DMS53 (cell line): Measurements from ENCODE around the gene SCIMP.
"Not testable (repeated sequence)": the region's sequence is repeated elsewhere in the genome, so short reads cannot be mapped to it uniquely, and the experiment has no call there.

Source experiments
- DNase-seq: peaks from one replicate; lab custom pipeline; 2025; lab: John Stamatoyannopoulos, UW

SCIMP gene

GRCh38 chr17:5237541-5238016 is 2.9 kb upstream of the SCIMP start:
- peak; percentile 95 for DNase-seq

GRCh38 chr17:5236938-5237540 is 2.4 kb upstream of the SCIMP start:
- DNase-seq: no peak

GRCh38 chr17:5233492-5233891 is 1.2 kb downstream of the SCIMP start:
- not testable (repeated sequence) for DNase-seq

DNA sequence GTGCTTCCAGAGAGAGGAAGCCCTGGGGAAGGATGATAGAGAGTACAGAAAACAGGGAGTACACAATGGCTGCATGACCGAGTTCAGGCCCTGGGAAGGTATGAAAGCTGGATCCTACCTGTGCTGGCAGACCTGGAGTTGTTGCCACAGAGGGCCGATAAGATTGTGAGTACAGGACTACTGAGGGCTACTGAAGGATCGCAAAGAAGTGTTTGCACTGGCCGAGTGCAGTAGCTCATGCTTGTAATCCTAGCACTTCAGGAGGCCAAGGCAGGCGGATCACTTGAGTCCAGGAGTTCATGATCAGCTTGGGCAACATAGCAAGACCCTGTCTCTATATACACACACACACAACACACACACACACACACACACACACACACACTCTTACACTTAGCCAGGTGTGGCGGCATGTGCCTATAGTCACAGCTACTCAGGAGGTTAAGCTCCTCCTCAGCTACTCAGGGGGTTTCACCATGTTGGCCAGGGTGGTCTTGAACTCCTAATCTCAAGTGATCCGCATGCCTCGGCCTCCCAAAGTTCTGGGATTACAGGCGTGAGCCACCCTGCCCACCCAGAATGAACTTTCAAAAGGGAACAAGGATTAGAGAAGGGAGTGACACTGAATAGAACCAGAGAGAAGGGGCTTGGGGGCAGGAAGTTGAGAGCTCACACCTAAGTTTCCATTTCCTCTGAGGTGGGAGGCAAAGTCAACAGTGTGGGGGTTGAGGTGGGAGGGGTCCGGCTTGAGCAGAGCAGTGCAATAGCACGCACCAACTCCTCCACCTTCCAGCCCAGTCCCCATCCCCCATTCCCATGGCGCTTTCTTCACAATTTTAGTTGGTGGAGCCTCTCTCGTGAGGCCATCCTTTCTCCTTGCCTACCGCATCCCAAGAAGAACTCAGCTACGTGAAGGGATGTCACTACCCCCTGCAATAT is 7.5 kb downstream of the SCIMP start:
- peak; percentile 26 for DNase-seq

- DNase-seq: no peak
Observed at GRCh38 chr17:5225668-5226457, 8.8 kb downstream of the SCIMP start.

DNA sequence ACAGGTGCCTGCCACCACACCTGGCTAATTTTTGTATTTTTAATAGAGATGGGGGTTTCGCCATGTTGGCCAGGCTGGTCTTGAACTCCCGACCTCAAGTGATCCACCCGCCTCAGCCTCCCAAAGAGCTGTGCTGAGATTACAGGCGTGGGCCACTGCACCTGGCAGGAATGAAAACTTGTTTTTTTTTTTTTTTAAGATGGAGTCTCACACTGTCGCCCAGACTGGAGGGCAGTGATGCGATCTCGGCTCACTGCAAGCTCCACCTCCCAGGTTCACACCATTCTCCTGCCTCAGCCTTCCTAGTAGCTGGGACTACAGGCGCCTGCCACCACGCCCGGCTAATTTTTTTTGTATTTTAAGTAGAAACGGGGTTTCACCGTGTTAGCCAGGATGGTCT is 12.7 kb downstream of the SCIMP start:
- DNase-seq: not testable (repeated sequence)

DNA sequence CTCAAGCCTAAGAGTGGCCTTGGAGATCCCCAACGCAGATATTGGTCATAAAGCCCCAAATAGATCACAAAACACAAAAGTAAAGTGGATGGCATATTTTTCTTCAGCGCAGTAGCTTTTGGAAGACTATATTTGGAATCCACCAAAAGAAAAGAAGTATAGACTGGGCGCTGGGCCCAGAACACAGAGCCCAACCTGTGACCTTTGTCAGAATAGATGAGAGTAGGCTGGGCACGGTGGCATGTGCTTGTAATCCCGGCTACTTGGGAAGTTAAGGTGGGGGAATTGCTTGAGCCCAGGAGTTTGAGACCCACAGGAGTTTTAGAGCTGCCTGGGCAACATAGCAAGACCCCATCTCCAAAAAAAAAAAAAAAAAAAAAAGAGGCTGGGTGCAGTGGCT is 14.6 kb downstream of the SCIMP start:
- DNase-seq: no peak

DNA sequence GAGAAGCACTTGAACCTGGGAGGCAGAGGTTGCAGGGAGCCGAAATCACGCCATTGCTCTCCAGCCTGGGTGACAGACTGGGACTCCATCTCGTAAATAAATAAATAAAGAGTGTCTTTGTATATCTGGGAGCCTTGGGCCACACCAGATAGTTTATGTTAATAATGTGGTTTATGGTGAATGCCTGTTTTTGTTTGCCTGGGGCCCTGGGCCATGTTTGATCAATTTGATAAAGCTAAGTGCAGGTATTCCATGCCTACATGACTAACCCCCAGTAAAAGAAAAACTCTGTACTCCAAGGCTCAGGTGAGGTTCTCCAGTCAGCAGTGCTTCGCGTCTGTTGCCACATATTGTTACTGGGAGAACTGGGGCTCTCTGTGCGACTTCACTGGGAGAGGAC is 15.1 kb downstream of the SCIMP start:
- DNase-seq: no peak

DNA sequence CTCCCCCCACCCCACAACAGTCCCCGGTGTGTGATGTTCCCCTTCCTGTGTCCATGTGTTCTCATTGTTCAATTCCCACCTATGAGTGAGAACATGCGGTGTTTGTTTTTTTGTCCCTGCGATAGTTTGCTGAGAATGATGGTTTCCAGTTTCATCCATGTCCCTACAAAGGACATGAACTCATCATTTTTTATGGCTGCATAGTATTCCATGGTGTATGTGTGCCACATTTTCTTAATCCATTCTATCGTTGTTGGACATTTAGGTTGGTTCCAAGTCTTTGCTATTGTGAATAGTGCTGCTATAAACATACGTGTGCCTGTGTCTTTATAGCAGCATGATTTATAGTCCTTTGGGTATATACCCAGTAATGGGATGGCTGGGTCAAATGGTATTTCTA is 17.1 kb downstream of the SCIMP start:
- DNase-seq: not testable (repeated sequence)

DNA sequence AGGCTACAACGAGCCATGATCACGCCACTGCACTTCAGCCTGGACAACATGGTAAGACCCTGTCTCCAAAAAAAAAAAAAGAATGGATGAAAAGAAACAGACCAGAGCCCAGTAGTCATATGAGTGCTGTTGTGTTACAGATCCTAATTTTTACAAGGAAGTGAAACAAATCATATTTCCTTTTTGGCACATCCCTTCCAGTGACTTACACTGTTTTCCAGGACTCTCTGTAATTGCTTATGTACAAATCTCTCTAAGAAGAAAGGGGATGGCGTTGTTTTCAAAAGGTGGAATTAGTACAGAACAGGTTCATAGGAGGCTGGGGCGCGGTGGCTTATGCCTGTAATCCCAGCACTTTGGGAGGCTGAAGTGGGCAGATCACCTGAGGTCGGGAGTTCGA is 23.2 kb downstream of the SCIMP start:
- no peak for DNase-seq

DNA sequence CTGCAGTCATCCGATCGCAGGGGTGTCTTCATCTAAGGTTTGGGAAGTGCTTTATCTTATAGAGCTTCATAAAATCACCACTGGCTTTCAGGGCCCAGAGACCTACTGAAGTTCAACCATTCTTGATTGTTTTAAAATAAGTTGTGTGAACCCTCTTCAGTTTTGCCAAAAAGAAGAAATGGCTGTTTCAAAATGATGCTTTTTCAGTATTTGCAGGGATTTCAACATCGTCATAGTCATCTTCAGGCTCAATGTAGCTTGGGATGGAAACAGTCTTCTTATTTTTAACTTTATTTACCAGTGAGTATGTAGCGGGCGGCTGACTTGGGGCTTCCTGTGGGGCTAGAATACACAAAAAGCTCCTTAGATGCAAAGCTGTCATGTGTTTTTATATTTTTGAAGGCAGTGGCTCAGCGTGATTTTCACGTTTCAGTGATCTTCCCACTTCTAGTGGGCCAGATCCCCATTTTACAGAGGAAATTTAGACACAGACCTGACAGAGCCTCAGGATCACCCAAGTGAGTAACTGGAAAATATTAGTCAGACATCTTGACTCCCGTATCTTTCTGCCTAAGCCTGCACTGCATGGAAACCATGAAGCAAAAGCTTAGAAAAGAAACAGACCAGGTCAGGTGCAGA is 23.9 kb downstream of the SCIMP start:
- no peak for DNase-seq

DNA sequence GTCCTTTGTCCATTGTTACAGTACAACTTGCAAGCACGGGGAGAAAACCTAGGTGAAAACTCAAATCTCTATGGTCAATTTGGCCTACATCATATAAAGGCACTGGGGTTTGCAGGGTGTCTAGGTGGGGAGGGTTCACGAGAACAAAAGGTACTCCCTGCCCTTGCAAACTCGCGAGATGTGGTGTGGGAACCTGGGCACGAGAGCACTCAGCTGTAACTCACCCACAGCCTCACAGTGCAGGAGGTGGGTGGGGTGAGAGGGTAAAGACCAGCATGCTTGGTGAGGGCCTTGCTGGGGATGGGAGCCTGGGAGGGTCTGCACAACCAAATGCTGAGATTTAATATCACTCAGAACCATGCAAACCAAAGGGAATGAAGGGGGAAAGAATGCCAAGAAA is 24.6 kb downstream of the SCIMP start:
- DNase-seq: no peak

DNA sequence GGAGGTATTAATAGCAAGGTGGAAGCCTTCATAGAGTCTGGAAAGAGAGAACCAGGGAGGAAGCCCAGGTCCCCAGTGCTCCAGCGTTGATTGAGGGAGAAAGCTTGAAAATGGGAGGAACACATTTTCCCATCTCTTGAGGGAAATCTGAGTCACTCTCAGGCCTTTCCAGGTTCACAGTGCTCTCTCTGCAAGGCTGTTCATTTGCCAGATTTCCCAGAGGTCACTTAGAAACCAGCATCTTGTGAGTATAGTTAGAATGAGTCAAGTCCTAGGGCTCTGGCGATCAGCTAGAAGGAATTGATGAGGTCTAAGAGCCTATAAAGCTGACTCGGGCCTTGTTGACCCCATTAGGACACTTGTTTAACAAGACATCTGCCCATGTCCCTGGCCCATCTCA is 25.3 kb downstream of the SCIMP start:
- DNase-seq: no peak

- DNase-seq: peak; percentile 7
Observed at GRCh38 chr17:5203908-5204294, 30.8 kb downstream of the SCIMP start.

GRCh38 chr17:5203178-5203907 is 31.3 kb downstream of the SCIMP start:
- DNase-seq: no peak

DNA sequence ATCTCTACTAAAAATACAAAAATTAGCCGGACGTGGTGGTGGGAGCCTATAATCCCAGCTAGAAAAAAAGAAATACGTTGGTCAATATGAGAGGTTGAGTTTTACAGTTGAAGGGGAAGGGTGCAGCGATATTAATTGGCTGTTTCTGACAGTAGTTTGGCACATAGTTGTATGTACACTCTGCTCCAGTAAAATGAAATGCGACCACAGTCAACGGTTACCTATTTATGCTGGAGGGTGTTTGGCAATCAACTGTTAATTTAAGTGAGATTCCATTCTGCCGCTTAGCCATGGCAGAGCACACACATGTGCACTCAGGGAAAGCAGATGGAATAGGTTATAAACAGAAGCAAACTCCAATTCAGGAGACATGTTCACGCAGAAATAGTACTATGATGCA is 33.6 kb downstream of the SCIMP start:
- no peak for DNase-seq

GRCh38 chr17:5200360-5200759 is 34.3 kb downstream of the SCIMP start:
- no peak for DNase-seq

- no peak for DNase-seq
Observed at GRCh38 chr17:5198472-5198871, 36.2 kb downstream of the SCIMP start.

- no peak for DNase-seq
Observed at GRCh38 chr17:5194346-5194745, 40.3 kb downstream of the SCIMP start.

- DNase-seq: peak; percentile 97
Observed at GRCh38 chr17:5191541-5192417, 42.9 kb downstream of the SCIMP start, which contains the start of gene ZNF594. Gene ZNF594, minus strand, starts transcription at chr17:5191868. Its CDS starts 7,612 bp downstream, at chr17:5184256.
